ENCODE data around the gene ANKRD55.

GRCh38 chr5:56247592-56247991 is 14.5 kb upstream of the ANKRD55 start:
- TF ChIP-seq CTCF (IDR thresholded peaks at IDR 0.05) (no peak), POLR2A (IDR thresholded peaks at IDR 0.05) (no peak), POLR2AphosphoS5 (IDR thresholded peaks at IDR 0.05) (no peak)
